Fibroblast of lung (primary cell): ENCODE measurements around the gene BMERB1.

Experiments
- EZH2 ChIP-seq: IDR thresholded peaks from 2 replicates; pipeline ENCODE4 v1.5.1; 2012; ENCODE audit warnings: low read length, control low read depth, mild to moderate bottlenecking; ENCODE audit errors: missing control alignments
- TF ChIP-seq, protein P1 (sequence below), 2 donors: IDR thresholded peaks in 1 of 2; conservative IDR thresholded peaks in 1 of 2; 1 replicate in 1 of 2; 2 replicates in 1 of 2; pipeline ENCODE4 v1.5.1; 2011 to 2012; ENCODE audit warnings: low read length in 2 of 2, control low read depth in 1 of 2, inconsistent platforms in 1 of 2, low read depth in 1 of 2, mild to moderate bottlenecking in 1 of 2

DNA sequence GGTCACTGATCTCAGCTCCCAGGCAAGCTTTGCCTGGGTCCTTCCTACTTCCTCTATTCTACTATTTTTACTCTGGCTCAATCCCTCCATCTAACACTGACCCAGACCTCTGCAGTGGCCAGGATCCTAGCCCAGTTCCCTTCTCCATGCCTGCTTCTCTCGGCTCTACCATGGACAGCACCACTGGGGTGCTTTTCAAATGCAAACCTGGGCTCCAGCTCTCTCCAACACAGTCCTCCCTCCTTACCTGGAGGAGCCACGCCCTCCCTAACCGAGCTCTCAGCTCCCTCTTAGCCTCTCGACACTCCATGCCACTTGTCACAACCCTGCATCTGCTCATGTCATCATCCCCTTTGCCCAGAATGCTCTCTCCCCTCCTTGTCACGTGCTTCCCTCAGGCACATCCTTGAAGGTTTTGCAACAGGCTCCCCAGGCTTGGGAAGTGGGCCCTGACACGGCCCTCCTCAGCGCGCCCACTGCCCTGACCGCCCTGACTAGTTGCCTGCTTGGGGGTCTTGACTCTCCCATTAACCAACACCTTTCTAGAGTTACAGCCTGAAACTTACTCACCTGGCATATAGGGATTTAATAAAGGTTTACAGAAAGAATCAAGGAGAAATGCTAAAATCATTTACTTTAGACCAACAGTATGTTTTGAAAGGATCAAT is 167.0 kb downstream of the BMERB1 start:
- TF ChIP-seq, protein P1, sequence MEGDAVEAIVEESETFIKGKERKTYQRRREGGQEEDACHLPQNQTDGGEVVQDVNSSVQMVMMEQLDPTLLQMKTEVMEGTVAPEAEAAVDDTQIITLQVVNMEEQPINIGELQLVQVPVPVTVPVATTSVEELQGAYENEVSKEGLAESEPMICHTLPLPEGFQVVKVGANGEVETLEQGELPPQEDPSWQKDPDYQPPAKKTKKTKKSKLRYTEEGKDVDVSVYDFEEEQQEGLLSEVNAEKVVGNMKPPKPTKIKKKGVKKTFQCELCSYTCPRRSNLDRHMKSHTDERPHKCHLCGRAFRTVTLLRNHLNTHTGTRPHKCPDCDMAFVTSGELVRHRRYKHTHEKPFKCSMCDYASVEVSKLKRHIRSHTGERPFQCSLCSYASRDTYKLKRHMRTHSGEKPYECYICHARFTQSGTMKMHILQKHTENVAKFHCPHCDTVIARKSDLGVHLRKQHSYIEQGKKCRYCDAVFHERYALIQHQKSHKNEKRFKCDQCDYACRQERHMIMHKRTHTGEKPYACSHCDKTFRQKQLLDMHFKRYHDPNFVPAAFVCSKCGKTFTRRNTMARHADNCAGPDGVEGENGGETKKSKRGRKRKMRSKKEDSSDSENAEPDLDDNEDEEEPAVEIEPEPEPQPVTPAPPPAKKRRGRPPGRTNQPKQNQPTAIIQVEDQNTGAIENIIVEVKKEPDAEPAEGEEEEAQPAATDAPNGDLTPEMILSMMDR (conservative IDR thresholded peaks at IDR 0.05 in 1 of 2, IDR thresholded peaks at IDR 0.05 in 1 of 2; ENCODE audit: low read depth in 1 of 2, low read length in 2 of 2) = no peak
- TF ChIP-seq EZH2 = no peak
